HG02642 (cell line): ENCODE measurements around the gene DDX10.

Experiments used
- ATAC-seq: cut with Tn5 transposase; IDR thresholded peaks from one replicate; pipeline ENCODE4 v1.9.1; 2021; ENCODE audit warnings: mild to moderate bottlenecking; ENCODE audit not compliant: unreplicated experiment, poor library complexity

DDX10 gene

GRCh38 chr11:108891909-108892511 lies 227.1 kb downstream of the DDX10 start:
- no peak for ATAC-seq

- ATAC-seq, result no peak
These were observed 231.0 kb downstream of the DDX10 start for GRCh38 chr11:108895579-108896480.

DNA sequence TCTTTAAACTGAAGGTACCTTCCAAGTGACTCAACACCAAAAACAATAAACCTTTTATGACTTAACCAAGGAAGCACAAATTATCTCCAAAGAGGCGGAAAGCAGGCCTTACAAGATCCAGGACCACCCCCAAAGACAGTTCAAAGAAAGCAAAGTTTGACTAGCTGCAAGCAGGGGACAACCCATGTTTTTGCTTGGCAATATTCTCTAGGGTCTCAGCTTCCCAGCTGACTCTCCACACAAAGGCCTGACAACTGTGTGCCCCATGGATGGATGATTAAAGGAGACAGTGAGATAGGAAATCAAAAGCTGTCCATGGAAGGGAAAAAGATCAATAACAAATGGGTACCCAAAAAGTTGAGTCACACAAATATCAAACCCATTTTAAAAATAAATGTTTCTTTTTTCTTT lies 232.2 kb downstream of the DDX10 start:
- ATAC-seq, result no peak

DNA sequence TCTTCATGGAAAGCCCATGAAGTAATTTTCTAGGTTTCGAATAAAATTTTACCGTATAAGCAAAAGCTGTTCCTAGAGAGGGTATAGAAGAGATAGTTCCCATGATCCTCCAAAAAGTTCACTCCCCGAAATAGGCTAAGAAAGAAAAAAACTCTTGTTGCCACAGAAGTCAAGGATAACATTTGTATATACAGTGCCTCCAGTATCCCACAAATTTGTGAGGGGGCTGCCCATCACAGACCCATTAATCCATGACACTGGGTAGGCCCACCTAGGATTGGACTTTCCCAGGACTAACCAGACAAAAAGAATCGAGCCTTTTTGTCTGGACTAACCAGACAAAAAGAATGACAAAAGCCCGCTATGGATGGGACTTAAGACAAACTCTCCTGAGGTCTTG lies 233.0 kb downstream of the DDX10 start:
- ATAC-seq, result no peak

GRCh38 chr11:108901359-108901758 lies 236.5 kb downstream of the DDX10 start:
- no peak for ATAC-seq

- ATAC-seq, result no peak
These were observed 237.2 kb downstream of the DDX10 start for GRCh38 chr11:108902027-108902469.

DNA sequence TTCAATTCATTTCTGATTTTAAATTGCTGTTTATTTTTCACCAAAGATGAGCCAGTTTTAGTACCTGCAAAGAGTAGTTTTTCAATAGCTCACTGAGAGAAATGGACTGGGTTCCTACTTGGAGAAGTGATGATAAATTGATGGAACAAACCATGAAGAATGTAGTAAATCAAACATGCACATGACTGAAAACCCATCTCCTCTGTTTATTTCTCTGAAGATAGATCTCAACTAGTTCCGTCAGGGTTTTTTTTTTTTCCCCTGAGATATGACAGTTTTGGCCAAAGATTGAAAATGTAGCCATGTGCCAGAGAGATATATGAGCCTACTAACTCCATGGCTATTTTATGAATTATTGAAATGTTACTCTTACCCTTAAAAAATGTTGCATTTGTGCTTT lies 239.6 kb downstream of the DDX10 start:
- no peak for ATAC-seq

DNA sequence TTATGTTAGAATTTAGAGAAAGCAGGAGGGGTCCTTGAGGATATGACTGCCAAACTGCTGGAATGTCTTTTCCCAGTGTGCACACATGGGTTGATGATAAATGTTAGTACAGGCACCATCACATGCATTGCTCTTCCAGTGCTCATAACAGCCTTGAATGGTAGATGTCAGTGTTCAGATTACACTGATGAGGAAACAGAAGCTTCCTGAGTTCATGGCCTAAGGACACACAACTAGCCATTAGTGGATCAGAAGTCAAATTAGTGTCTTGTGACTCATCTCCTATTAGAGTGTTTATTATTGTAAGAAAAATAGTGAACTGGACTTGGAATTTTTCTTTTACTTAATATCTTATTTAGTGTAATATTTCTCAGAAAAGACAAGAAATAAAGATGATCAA lies 241.5 kb downstream of the DDX10 start:
- no peak for ATAC-seq

- no peak for ATAC-seq
These were observed 242.0 kb downstream of the DDX10 start for GRCh38 chr11:108906826-108907225.

- no peak for ATAC-seq
These were observed 244.2 kb downstream of the DDX10 start for GRCh38 chr11:108909041-108909440.

- ATAC-seq, result no peak
These were observed 245.1 kb downstream of the DDX10 start for GRCh38 chr11:108909921-108910320.

DNA sequence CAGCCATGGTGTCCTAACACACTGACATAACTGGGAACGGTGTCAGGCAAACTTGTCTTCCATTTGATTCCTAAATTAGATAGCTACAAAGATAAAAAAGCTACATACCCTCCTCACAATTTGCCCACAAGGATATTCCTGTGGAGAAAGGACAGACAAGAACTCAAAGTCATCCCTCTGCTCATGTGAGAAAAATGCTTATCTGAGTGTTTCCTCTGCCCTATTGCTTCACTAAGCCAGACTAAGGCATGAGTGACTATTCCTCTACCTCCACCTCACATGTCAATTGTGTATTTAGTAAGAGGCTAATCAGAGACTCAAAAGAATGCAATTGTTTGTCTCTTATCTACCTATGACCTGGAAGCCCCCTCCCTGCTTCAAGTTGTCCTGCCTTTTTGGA lies 247.7 kb downstream of the DDX10 start:
- no peak for ATAC-seq

GRCh38 chr11:108913204-108913603 lies 248.3 kb downstream of the DDX10 start:
- ATAC-seq, result no peak

- ATAC-seq, result no peak
These were observed 249.3 kb downstream of the DDX10 start for GRCh38 chr11:108914211-108914610.

GRCh38 chr11:108914981-108915380 lies 250.1 kb downstream of the DDX10 start:
- ATAC-seq, result no peak

DNA sequence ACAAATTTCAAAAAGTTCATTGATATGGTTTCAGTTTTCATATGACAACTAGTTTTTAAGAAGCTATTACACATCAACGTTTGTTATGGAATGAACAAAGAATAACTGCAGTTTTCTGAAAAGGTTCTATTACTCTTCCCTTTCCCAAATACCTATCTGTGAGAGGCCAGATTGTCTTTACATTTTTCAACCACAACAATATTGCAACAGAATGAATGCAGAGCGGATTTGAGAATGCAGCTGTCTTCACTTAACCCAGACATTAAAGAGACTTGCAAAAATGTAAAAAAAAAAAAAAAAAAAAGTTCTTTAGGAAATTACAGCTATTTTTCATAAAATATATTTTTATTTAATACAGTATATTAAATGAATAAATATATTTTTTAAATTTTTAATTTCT lies 250.8 kb downstream of the DDX10 start:
- no peak for ATAC-seq

- ATAC-seq, result no peak
These were observed 251.4 kb downstream of the DDX10 start for GRCh38 chr11:108916290-108916689.

DNA sequence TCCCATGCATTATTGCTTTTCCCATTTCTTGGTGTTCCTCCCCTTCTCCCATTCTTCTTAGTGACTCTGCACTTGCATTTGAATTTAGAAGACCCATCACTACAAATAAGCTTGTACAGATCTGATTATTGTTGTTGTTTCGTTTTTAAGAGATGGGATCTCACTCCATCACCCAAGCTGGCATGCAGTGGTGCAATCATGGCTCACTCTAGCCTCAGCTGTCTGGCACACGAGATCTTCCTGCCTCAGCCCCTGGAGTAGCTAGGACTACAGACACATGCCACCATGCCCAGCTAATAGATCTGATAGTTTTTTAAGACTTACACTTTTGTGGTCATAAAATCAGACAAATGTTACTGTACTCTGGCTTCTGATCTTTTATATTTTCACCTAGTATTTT lies 252.1 kb downstream of the DDX10 start:
- no peak for ATAC-seq

DNA sequence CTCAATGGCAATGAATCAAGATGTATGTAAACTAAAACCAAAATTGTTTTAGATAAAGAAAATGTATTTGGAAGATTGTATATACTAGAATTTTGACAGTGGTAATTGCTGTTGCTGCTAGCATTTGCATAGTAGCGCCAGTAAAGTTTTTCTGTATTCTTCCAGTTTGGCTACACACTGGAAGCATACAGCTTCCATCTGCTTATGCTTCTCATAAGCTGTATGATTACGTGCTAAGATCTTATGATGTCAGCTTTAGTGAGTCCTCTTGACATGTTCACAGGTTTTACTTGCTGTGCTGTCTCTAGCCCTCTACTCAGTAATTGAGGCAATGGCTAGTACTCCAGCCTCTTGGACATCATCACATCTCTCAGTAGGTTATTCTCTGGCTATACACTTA lies 256.3 kb downstream of the DDX10 start:
- ATAC-seq, result no peak

DNA sequence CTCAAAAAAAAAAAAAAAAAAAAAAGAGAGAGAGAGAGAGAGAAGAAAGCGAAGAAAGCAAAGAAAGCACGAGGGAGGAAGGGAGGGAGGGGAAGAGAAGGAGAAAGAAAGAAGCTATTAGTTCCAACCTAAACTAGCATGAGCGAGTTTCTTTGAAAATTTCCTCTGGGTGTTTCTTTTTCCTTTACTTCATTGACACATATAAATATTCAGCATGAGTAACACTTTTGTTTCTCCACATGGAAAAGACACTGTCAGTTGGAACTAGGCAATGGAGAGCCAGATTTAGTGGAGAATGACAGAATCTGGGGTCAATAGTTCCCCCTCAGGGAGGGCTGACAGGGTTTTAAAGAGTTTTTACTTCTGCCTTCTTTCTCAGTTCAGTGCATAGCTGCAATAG lies 257.4 kb downstream of the DDX10 start:
- no peak for ATAC-seq

GRCh38 chr11:108923413-108923812 lies 258.5 kb downstream of the DDX10 start:
- no peak for ATAC-seq
